HG02938 (cell line): ENCODE data around the gene RGS7.
"Not testable (repeated sequence)": the region's sequence is repeated elsewhere in the genome, so short reads cannot be mapped to it uniquely, and the experiment has no call there.

Experiments used
- ATAC-seq: cut with Tn5 transposase; IDR thresholded peaks from one replicate; pipeline ENCODE4 v1.9.1; 2021; ENCODE audit warnings: mild to moderate bottlenecking, moderate library complexity; ENCODE audit not compliant: unreplicated experiment

Gene RGS7

DNA sequence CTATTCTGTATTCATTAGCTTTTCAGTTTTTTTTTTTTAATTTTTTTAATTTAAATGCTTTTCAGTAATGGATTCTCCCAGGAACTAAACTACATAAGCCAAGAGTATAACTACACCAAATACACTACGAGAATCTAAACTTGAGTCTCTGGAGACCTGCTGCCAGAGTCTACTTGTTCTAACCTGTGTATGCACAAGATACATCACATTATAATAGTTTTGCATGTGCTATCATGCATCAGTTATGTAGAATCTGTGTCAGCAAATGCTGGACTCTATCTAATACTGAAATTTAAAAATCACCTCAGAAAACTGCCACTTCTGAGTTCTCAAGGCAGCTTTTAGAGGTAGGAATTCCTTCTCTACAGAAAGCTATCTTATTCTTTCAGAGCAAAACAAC is 598.7 kb downstream of the RGS7 start:
- no peak for ATAC-seq

DNA sequence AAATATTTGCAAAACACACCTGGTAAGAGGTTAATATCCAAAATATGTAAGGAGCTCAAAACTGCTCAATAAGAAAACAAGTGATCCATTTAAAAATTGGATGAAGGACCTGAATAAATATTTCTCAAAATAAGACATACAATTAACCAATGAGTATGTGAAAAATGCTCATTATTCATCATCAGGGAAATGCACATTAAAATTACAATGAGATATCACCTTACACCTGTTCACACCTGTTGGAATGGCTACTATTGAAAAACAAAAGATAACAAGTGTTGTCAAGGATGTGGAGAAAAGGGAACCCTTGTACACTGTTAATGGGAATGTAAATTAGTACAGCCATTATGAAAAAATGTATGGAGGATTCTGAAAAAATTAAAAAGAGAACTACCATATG is 609.1 kb downstream of the RGS7 start:
- no peak for ATAC-seq

DNA sequence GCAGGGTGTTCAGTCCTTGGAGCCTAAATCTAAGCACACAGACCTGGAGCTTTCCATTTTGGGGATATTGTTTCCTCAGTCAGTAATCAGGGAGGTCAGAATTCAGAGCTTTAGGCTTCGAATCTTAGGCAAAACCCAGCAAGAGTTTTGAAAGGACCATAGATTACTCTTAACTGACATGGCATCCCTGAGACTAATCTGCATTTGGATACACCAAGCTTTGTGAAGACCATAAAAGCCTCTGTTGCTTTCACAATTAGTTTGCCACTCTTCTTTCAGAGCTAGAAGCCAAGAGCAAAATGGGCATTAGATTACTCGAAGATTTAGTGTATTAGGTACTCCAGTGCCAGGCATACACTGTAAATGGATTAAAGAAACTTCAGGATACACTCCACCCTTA is 613.3 kb downstream of the RGS7 start:
- no peak for ATAC-seq

DNA sequence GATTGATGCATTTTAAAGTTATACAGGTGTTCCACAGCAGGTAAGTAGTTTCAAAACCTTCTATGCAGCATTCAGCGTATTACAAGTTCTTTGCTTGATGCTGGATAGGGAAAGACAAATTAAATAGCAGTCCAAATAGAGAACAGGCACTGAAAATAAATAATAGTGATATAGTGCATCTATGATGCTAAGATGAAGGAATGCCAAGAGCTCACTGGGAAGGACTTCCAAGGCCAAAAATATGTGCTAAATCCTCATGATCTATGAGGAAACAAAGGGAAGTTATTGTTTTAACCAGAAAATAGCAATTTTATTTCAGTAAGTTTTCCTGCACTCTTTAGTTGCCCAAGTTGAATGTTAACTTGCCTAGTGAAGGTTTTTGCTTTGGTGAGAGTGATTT is 617.3 kb downstream of the RGS7 start:
- no peak for ATAC-seq

DNA sequence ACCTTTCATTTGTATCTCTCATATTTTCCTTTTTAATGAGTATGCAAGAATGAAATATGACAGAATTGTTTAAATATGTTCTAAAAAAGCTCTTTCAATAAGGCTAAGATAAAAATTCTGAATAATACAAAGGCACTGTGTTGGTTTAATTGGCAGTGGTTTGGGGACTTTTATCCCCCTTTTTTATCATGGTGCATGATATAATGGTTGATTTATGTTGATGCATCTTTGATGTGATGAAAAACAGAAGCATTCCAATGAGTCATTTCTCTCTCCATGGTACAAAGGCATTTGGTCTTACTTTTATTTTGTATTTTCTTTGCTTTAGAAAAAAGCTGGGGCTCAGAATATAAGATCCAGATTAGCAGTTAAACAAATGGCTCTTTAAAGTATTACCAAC is 617.9 kb downstream of the RGS7 start:
- no peak for ATAC-seq

DNA sequence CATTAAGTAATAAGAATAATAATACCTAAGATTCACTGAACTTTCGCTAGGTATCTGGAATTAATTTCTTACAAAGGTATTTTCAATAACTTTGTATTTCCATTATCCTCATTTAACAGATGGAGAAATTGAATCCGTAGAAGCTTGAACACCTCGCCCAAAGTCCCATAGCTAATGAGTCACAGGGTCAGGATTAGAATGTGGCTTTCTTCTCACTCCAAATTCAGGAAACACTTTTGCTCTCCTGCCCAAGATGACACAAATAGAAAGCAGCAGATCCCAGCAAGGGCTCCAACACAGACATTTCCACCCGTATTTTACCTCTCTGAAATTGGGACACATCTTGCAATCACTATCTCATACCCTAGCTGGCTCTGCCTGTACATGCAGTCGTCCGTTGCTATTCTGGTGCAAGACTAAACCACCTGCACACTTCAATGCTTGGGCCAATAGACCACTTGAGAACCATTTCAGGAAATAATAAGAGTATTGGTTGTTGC is 619.2 kb downstream of the RGS7 start:
- no peak for ATAC-seq

DNA sequence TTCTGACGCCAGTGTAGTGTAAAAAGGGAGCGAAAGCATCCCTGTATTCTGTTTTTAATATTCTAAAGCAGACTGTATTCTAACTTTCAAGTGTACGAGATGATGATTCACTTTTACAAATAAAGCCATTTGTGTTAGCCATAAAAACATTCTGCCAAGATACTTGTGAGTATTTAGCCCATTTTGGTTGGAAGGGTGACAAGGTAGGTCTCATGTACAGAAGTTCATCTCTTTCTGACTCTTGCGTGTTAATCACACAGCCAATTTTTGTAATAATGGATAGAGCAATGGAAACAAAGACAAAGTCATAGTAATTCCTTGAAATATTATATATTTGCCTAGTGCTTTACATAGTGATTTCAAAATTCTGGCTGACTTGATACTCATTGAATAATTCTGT is 619.7 kb downstream of the RGS7 start:
- no peak for ATAC-seq

DNA sequence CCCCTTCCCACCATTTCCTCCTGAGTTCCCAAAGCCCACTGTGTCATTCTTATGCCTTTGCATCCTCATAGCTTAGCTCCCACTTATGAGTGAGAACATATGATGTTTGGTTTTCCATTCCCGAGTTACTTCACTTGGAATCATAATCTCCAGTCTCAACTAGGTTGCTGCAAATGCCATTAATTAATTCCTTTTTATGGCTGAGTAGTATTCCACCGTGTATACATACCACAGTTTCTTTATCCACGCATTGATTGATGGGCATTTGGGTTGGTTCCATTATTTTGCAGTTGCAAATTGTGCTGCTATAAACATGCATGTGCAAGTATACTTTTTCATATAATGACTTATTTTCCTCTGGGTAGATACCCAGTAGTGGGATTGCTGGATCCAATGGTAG is 622.3 kb downstream of the RGS7 start:
- not testable (repeated sequence) for ATAC-seq

DNA sequence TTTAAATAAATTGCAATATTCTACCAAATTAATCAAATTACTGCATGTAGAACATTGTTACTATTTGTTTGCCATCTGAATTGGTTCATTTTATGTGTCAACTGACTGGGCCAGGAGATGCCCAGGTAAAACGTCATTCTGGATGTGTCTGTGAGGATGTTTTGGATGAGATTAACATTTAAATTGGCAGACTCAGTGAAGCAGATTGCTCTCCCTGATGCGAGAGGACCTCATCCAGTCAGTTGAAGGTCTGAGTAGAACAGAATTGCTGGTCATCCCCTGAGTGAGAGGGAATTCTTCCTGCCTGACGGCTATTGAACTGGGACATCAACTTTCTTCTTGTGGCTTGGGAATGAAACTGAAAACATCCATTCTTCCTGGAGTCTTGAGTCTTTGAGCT is 623.0 kb downstream of the RGS7 start:
- no peak for ATAC-seq

DNA sequence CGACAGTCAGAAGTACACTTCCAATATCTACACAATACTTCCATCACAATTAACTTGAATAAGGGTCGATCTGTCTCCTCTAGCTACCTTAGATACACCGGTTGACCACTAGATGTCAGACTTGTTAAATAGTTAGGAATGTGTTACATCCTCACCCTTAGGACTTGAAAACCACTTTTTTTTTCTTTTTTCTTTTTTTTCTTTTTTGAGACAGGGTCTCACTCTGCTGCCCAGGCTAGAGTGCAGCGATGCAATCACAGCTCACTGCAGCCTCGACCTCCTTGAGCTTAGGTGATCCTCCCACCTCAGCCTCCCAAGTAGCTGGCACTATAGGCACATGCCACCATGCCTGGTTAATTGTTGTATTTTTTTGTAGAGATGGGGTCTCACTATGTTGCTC is 624.6 kb downstream of the RGS7 start:
- peak; percentile 79 for ATAC-seq
